Activated T-helper 1 cell treated with anti-CD3 and anti-CD28 coated beads, Interleukin-12 subunit alpha, Interleukin-12 subunit beta, Interleukin-2, Interleukin-4 antibody, amounts not matched to agents 30 ng/mL and 10 ng/mL and 1 ng/mL, durations not matched to agents 14 hours and 24 hours and 36 hours (primary cell): ENCODE measurements around the gene LUZP4. TPM values are rescaled to one million over a fixed set of nuclear protein-coding genes. Genes with fewer than 3 reads are reported as not detected.

Source experiments
- DNase-seq: peaks from one replicate; pipeline ENCODE4 v3.0.0; 2021; ENCODE audit warnings: low spot score
- H3K27ac Mint-ChIP-seq: one replicate; pipeline ENCODE4 v1.8.0; 2021; ENCODE audit warnings: mild to moderate bottlenecking, mixed read lengths
- H3K27me3 Mint-ChIP-seq: one replicate; pipeline ENCODE4 v1.8.0; 2022; ENCODE audit warnings: mild to moderate bottlenecking, moderate library complexity, mixed read lengths; ENCODE audit not compliant: insufficient read depth
- H3K36me3 Mint-ChIP-seq: one replicate; pipeline ENCODE4 v1.8.0; 2021; ENCODE audit warnings: low read depth, mixed read lengths
- H3K4me1 Mint-ChIP-seq: one replicate; pipeline ENCODE4 v1.8.0; 2021; ENCODE audit warnings: low read depth, mixed read lengths
- H3K4me3 Mint-ChIP-seq: one replicate; pipeline ENCODE4 v1.8.0; 2021; ENCODE audit warnings: mild to moderate bottlenecking, moderate library complexity, mixed read lengths
- H3K9me3 Mint-ChIP-seq: one replicate; pipeline ENCODE4 v1.8.0; 2021; ENCODE audit warnings: mixed read lengths
- intact Hi-C: fragments of 100-400 bp; cut with micrococcal nuclease; formaldehyde crosslinking; loops from one replicate; pipeline ENCODE4 v1.15.1; 2024
- total RNA-seq: library from RNA; stranded (reverse); gene quantifications from 2 replicates; pipeline ENCODE4 v1.2.3, GENCODE V29; 2022

The LUZP4 gene
- total RNA-seq, result not detected in 2 replicates

- no peaks in the 10 kb centered on the region for H3K4me1 Mint-ChIP-seq
- no peaks in the 10 kb centered on the region for H3K9me3 Mint-ChIP-seq
- H3K27ac Mint-ChIP-seq, result no peak within 1 kb of the TSS
- DNase-seq, result no peak
- no peaks in the 10 kb centered on the region for H3K27me3 Mint-ChIP-seq
- intact Hi-C loops, result no loop called here
- H3K4me3 Mint-ChIP-seq, result no peak within 1 kb of the TSS
- H3K36me3 Mint-ChIP-seq, result no peaks in the 10 kb centered on the region
Measured at GRCh38 chrX:115289465-115289864, at the start of gene LUZP4. TSS of gene LUZP4 (plus strand) at chrX:115289715. CDS start at chrX:115289760, 45 bp downstream.

GRCh38 chrX:115251458-115252233 is 37.9 kb upstream of the LUZP4 start:
- Mint-ChIP-seq H3K27ac (no peak overlapping the region), H3K4me3 (no peak overlapping the region), H3K36me3 (no peaks in the 10 kb centered on the region), H3K9me3 (no peaks in the 10 kb centered on the region), H3K4me1 (no peaks in the 10 kb centered on the region), H3K27me3 (no peaks in the 10 kb centered on the region)
- intact Hi-C loops, result no loop called here
- no peak for DNase-seq

GRCh38 chrX:115255003-115255402 is 34.5 kb upstream of the LUZP4 start:
- Mint-ChIP-seq H3K27me3 (peaks cover 2% of the 10 kb centered on the region), H3K9me3 (no peaks in the 10 kb centered on the region), H3K36me3 (no peaks in the 10 kb centered on the region), H3K4me3 (no peak overlapping the region), H3K4me1 (no peaks in the 10 kb centered on the region), H3K27ac (no peak overlapping the region)
- intact Hi-C loops, result no loop called here
- no peak for DNase-seq

- no peaks in the 10 kb centered on the region for H3K9me3 Mint-ChIP-seq
- DNase-seq, result no peak
- peaks cover 2% of the 10 kb centered on the region for H3K27me3 Mint-ChIP-seq
- no peak overlapping the region for H3K4me3 Mint-ChIP-seq
- no peak overlapping the region for H3K27ac Mint-ChIP-seq
- intact Hi-C loops, result no loop called here
- no peaks in the 10 kb centered on the region for H3K4me1 Mint-ChIP-seq
- H3K36me3 Mint-ChIP-seq, result no peaks in the 10 kb centered on the region
Measured at GRCh38 chrX:115257711-115258110, 31.8 kb upstream of the LUZP4 start.

- no peaks in the 10 kb centered on the region for H3K9me3 Mint-ChIP-seq
- H3K4me3 Mint-ChIP-seq, result no peak overlapping the region
- H3K27me3 Mint-ChIP-seq, result peaks cover 2% of the 10 kb centered on the region
- no peak overlapping the region for H3K27ac Mint-ChIP-seq
- no peaks in the 10 kb centered on the region for H3K36me3 Mint-ChIP-seq
- H3K4me1 Mint-ChIP-seq, result no peaks in the 10 kb centered on the region
- no peak for DNase-seq
- intact Hi-C loops, result no loop called here
Measured at GRCh38 chrX:115259238-115259875, 30.2 kb upstream of the LUZP4 start.

- no peak for DNase-seq
- Mint-ChIP-seq H3K27ac (no peak overlapping the region), H3K4me3 (no peak overlapping the region), H3K27me3 (peaks cover 2% of the 10 kb centered on the region), H3K36me3 (no peaks in the 10 kb centered on the region), H3K9me3 (no peaks in the 10 kb centered on the region), H3K4me1 (no peaks in the 10 kb centered on the region)
- intact Hi-C loops, result no loop called here
Measured at GRCh38 chrX:115260330-115260729, 29.2 kb upstream of the LUZP4 start.

- Mint-ChIP-seq H3K4me1 (no peaks in the 10 kb centered on the region), H3K27me3 (peaks cover 2% of the 10 kb centered on the region), H3K36me3 (no peaks in the 10 kb centered on the region), H3K27ac (no peak overlapping the region), H3K4me3 (no peak overlapping the region), H3K9me3 (no peaks in the 10 kb centered on the region)
- intact Hi-C loops, result no loop called here
- no peak for DNase-seq
Measured at GRCh38 chrX:115261148-115261547, 28.4 kb upstream of the LUZP4 start.

- peaks cover under 1% of the 10 kb centered on the region for H3K27me3 Mint-ChIP-seq
- no peaks in the 10 kb centered on the region for H3K9me3 Mint-ChIP-seq
- no peak overlapping the region for H3K27ac Mint-ChIP-seq
- no peaks in the 10 kb centered on the region for H3K36me3 Mint-ChIP-seq
- no peak overlapping the region for H3K4me3 Mint-ChIP-seq
- intact Hi-C loops, result no loop called here
- no peak for DNase-seq
- H3K4me1 Mint-ChIP-seq, result no peaks in the 10 kb centered on the region
Measured at GRCh38 chrX:115264009-115264408, 25.5 kb upstream of the LUZP4 start.

GRCh38 chrX:115266300-115266699 is 23.2 kb upstream of the LUZP4 start:
- Mint-ChIP-seq H3K27me3 (no peaks in the 10 kb centered on the region), H3K9me3 (no peaks in the 10 kb centered on the region), H3K4me3 (no peak overlapping the region), H3K4me1 (no peaks in the 10 kb centered on the region), H3K36me3 (no peaks in the 10 kb centered on the region), H3K27ac (no peak overlapping the region)
- intact Hi-C loops, result no loop called here
- DNase-seq, result no peak

- Mint-ChIP-seq H3K36me3 (no peaks in the 10 kb centered on the region), H3K4me3 (no peak overlapping the region), H3K4me1 (no peaks in the 10 kb centered on the region), H3K27ac (no peak overlapping the region), H3K9me3 (no peaks in the 10 kb centered on the region), H3K27me3 (no peaks in the 10 kb centered on the region)
- intact Hi-C loops, result no loop called here
- DNase-seq, result no peak
Measured at GRCh38 chrX:115268421-115268820, 21.1 kb upstream of the LUZP4 start.

- Mint-ChIP-seq H3K9me3 (no peaks in the 10 kb centered on the region), H3K27ac (no peak overlapping the region), H3K4me3 (no peak overlapping the region), H3K27me3 (no peaks in the 10 kb centered on the region), H3K36me3 (no peaks in the 10 kb centered on the region), H3K4me1 (no peaks in the 10 kb centered on the region)
- intact Hi-C loops, result no loop called here
- no peak for DNase-seq
Measured at GRCh38 chrX:115269051-115269683, 20.3 kb upstream of the LUZP4 start.

- H3K27me3 Mint-ChIP-seq, result no peaks in the 10 kb centered on the region
- H3K4me1 Mint-ChIP-seq, result no peaks in the 10 kb centered on the region
- DNase-seq, result no peak
- no peaks in the 10 kb centered on the region for H3K9me3 Mint-ChIP-seq
- intact Hi-C loops, result no loop called here
- H3K36me3 Mint-ChIP-seq, result no peaks in the 10 kb centered on the region
- H3K27ac Mint-ChIP-seq, result no peak overlapping the region
- no peak overlapping the region for H3K4me3 Mint-ChIP-seq
Measured at GRCh38 chrX:115284877-115285276, 4.6 kb upstream of the LUZP4 start.

GRCh38 chrX:115297189-115297588 is 7.7 kb downstream of the LUZP4 start:
- no peaks in the 10 kb centered on the region for H3K36me3 Mint-ChIP-seq
- no peak for DNase-seq
- H3K4me3 Mint-ChIP-seq, result no peak overlapping the region
- H3K27ac Mint-ChIP-seq, result no peak overlapping the region
- H3K9me3 Mint-ChIP-seq, result no peaks in the 10 kb centered on the region
- H3K27me3 Mint-ChIP-seq, result peaks cover 1% of the 10 kb centered on the region
- intact Hi-C loops, result no loop called here
- H3K4me1 Mint-ChIP-seq, result no peaks in the 10 kb centered on the region
